ENCODE measurements around the gene MEGF6. TPM values are rescaled to one million over a fixed set of nuclear protein-coding genes. Genes with fewer than 3 reads are reported as not detected.

Gene MEGF6
- total and polyA plus RNA-seq, 9 of the 15 experiments (the other 6 are each of a cell fraction or from before 2014, with no cell fraction given), result 0.03 to 1.7 (median 0.24) TPM; not detected in 3

DNA sequence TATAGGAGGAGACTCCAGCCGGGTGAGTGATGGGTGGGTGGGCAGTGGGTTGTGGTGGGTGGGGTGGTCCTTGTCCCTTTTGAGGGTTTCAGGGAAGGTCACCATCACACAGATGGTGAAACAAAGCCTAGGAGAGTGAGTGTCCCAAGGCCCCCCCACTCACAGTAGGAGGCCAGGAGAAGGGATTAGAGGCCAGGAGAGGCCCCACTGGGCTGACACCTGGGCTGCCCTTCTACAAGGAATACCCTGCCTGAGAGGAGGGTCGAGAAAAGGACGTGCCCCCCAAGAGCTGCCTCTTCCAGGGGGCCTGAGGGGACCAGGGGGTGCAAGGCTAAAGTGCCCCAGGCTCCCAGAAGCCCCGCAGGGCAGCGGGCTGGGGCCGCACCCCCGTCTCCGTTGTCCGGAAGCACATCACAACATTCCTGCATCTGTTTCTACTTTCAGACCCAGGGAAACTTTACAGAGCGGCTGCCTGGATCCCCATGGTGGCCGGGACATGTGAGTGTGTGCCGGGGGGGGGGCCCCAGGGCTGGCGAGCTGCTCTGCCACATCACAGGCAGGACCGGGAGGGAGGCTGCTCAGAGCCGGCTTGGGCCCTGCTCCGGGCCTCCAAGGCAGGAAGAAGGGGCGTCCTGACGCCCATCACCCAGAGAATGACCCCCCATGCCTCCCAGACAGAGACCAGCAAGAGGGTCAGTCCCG is 88.6 kb downstream of the MEGF6 start:
- Histone ChIP-seq H3K9me3 (replicated peaks; ENCODE audit: control insufficient read depth, insufficient read depth, low read depth, low read length) (no peaks in the 10 kb centered on the region; the same call in 1 of the 2 replicates), H2AFZ (ENCODE audit: low read depth, low read length) (no peak overlapping the region), H3K27me3 (ENCODE audit: control insufficient read depth in 2 of 2, insufficient read depth in 2 of 2, low read length in 2 of 2) (peaks cover 13 to 69% of the 10 kb centered on the region in 2 experiments; a peak in 3 of 5 replicates), H3K4me1 (replicated peaks in 1 of 2; ENCODE audit: control insufficient read depth in 2 of 2, insufficient read depth in 2 of 2, low read length in 2 of 2) (peaks cover 0 to 34% of the 10 kb centered on the region in 2 experiments; a peak in 2 of 5 replicates), H4K20me1 (replicated peaks; ENCODE audit: control insufficient read depth, insufficient read depth, low read length) (peaks cover 16% of the 10 kb centered on the region), H3K4me2 (ENCODE audit: insufficient read depth, low read length) (no peak overlapping the region), H3K4me3 (no peak overlapping the region), H3K9ac (ENCODE audit: insufficient read depth in 1 of 2, low read depth in 2 of 2, low read length in 2 of 2) (no peak overlapping the region; a peak in 1 of 4 replicates), H3K79me2 (ENCODE audit: control insufficient read depth, insufficient read depth, low read length) (no peaks in the 10 kb centered on the region), H3K9me1 (ENCODE audit: control insufficient read depth, insufficient read depth, low read length) (no peaks in the 10 kb centered on the region), H3K27ac (ENCODE audit: extremely low read depth, low read depth, low read length) (no peak overlapping the region), H3K36me3 (ENCODE audit: control insufficient read depth, insufficient read depth, low read length) (no peaks in the 10 kb centered on the region)
- BruUV-seq (replicated peaks), result no TSS peak
- FAIRE-seq (no peak), DNase-seq (ENCODE audit: extremely low read depth in 1 of 4, low spot score in 3 of 4) (no peak), ATAC-seq (no peak)
- TF ChIP-seq EGR1 (conservative IDR thresholded peaks at IDR 0.05), result no peak
- no peak for TF ChIP-seq L3MBTL2 (IDR thresholded peaks at IDR 0.05)
- TF ChIP-seq ZFP36 (IDR thresholded peaks at IDR 0.05; ENCODE audit: low read depth, low read length, partially characterized antibody), result no peak
- TF ChIP-seq, protein P1, sequence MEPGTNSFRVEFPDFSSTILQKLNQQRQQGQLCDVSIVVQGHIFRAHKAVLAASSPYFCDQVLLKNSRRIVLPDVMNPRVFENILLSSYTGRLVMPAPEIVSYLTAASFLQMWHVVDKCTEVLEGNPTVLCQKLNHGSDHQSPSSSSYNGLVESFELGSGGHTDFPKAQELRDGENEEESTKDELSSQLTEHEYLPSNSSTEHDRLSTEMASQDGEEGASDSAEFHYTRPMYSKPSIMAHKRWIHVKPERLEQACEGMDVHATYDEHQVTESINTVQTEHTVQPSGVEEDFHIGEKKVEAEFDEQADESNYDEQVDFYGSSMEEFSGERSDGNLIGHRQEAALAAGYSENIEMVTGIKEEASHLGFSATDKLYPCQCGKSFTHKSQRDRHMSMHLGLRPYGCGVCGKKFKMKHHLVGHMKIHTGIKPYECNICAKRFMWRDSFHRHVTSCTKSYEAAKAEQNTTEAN (CRISPR knock-in tag; IDR thresholded peaks at IDR 0.05), result no peak
- no peak for TF ChIP-seq ZNF830 (CRISPR knock-in tag; IDR thresholded peaks at IDR 0.05)
- in situ Hi-C loops (cut with MboI), result no loop called here
- 1% methylated on average over 13 of the region's 19 CpGs for WGBS (ENCODE audit: insufficient coverage, low coverage, missing lambda C conversion rate)
- ChIA-PET CTCF (ENCODE audit: low intra/inter-chr PET ratio) (no interaction called here), POLR2A (interaction anchor here (0.6 kb wide), 1 partner anchor 219 kb away, joined by 3 read pairs; no protein-coding TSS in a partner anchor)
- intact Hi-C loops (cut with micrococcal nuclease), result no loop called here

Measured in K562 (cell line).